NCI-H2196 treated with DMSO at 0.1 percent for 48 hours (cell line): Measurements from ENCODE around the gene DKC1.
"Not testable (repeated sequence)": the region's sequence is repeated elsewhere in the genome, so short reads cannot be mapped to it uniquely, and the experiment has no call there.

Source experiments
- DNase-seq: peaks from one replicate; lab custom pipeline; 2025; ENCODE audit not compliant: unreplicated experiment; lab: John Stamatoyannopoulos, UW

The DKC1 gene

GRCh38 chrX:154817048-154817618, 54.5 kb downstream of the DKC1 start:
- DNase-seq: not testable (repeated sequence)

GRCh38 chrX:154818916-154819770, 56.5 kb downstream of the DKC1 start:
- no peak for DNase-seq

GRCh38 chrX:154819771-154820341, 57.2 kb downstream of the DKC1 start:
- DNase-seq: no peak

- DNase-seq: no peak
Measured at GRCh38 chrX:154821523-154821922, 58.9 kb downstream of the DKC1 start.

- no peak for DNase-seq
Measured at GRCh38 chrX:154822029-154822428, 59.4 kb downstream of the DKC1 start.

- no peak for DNase-seq
Measured at GRCh38 chrX:154824638-154825037, 62.0 kb downstream of the DKC1 start.

- DNase-seq: not testable (repeated sequence)
Measured at GRCh38 chrX:154825586-154825985, 62.9 kb downstream of the DKC1 start.
